NK-92 (cell line): ENCODE results near the gene SLC17A1.

Experiments
- DNase-seq: peaks from one replicate; lab custom pipeline; 2025; ENCODE audit not compliant: unreplicated experiment; lab: John Stamatoyannopoulos, UW

The SLC17A1 gene

DNA sequence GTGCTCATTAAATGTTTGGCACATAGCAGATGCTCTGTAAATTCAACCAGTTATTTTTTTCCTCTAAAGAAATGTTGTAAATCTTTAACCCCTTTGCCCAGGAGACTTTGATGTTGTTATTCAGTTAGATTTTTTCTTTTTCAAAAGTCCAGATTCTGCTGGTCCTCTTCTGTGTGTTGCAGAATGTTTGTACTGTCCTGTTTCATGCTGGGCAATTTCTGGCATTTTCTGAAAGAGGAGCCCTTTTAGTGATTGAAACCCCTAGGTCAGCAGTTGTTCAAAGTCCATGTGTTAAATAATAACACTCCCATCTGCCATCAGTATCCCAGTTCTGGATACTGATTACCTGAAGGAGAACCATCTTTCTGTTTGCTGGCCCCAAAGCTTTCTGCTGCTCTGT lies 1.3 kb upstream of the SLC17A1 start:
- DNase-seq = no peak

DNA sequence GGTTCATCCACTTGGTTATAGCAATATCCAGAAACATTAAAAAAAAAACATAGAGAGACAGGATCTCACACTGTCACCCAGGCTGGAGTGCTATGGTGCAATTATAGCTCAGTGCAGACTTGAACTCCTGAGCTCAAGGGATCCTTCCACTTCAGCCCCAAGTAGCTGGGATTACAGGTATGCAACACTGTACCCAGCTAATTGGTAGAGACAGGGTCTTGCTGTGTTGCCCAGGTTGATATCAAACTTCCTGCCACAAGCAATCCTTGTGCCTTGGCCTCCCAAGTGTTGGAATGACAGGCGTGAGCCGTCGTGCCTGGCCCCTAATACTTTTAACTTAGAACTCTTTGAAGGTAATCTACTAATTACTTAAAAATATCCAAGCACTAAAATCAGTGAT lies 818 bp upstream of the SLC17A1 start:
- DNase-seq = no peak

DNA sequence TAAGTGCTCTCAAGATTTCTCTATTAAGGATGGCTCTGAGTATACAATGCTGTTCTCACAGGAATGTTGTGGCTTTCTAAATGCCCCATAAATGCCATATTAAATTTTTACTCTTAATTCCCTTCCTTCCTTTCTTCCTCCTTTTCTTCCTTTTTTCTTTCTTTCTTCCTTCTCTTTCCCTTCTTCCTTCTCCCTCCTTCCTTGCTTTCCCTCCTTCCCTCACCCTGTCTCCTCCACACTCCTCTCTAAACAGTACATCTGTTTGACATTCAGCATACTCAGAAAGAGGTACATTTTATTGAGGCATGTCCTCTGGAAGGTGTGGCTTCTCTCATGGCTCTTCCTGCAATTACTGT lies 433 bp upstream of the SLC17A1 start:
- DNase-seq = no peak

DNA sequence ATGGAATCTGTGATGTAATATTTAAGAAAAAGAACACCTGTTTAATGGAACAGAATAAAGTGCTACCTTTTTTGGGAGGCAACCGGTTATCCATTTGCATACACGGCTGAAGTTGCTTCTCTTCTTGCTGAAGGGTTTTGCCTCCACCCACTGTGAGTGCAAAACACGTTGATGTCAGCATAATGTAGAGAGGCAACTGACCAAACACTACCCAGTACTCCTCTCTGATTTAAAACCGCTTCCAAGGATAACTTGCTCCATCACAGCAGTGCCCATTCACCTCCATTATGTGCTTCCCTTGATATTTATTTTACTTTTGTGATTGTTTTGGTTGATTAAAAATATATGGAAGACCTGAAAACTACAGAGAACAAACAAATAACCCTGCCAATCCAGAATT lies 1.4 kb downstream of the SLC17A1 start:
- no peak for DNase-seq

DNA sequence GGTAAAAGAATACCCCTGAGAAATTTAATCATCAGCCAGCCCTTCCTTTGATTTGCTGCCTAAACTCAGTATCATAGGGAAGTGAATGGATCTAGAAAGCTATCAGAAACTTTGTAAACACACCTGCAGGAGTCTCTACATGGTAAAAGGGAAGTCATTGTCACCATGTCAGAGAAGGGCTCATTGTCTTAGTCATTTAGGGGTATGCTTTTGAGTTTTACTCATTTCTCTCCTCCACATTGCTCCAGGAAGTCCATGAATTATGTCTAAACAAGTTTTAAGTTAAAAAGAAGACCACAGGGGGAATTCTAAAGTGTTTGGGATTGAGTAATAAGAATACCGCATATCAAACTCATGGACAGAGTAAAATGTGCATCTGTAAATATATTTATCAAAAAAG lies 2.5 kb downstream of the SLC17A1 start:
- no peak for DNase-seq

DNA sequence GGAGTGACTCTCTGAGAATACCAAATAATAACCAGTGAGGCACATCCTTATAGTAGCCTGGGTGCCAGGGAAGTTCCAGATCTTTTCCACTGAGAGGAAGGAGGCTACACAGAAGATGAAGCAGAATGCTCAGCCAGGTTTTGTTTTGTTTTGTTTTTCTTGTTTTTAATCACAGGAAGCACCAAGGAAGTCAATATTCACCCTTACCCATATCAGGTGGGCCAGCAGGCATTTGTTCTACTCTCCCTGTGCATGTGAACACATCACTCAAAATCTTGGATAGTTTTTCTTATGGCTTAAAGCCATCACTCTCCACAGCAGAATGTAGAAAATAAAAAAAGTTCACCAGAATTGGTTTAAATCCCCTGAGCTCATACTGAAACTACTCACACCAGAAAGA lies 10.5 kb downstream of the SLC17A1 start:
- DNase-seq = no peak

DNA sequence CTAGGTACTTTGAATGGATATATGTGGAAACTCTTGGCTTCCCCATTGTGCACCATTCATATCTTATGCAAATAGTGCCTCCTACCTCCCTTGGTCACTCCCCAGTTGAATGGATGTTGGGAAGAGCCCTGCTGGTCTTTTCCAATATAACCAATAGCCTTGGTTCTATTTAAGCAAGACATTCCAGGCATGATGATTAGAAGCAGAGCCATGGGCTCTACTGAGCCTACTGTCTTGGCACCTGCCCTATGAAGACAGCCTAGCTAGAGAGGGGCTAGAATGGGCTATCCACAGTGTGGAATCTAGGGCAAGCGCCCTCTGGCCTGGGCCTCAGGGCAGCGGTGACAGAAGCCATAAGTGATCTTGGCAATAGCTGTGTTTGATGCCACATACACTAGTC lies 15.6 kb downstream of the SLC17A1 start:
- DNase-seq = no peak

DNA sequence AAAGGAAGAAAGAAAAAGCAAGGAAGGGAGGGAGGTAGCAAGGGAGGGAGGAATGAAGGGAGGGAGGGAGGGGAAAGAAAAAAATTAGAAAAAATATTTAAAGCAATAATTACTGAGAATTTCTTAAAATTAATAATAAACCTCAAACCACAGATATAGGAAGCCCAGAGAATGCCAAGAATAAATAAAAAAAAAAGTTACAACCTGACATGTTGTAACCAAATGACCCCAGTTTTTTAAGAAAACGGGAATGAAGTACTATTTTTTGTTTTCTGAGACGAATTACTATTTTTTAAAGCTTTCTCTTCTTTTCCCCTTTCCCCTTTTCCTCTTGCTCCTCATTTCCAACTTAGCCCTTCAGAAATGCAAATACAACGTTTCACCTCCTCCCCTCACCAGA lies 16.7 kb downstream of the SLC17A1 start:
- no peak for DNase-seq

DNA sequence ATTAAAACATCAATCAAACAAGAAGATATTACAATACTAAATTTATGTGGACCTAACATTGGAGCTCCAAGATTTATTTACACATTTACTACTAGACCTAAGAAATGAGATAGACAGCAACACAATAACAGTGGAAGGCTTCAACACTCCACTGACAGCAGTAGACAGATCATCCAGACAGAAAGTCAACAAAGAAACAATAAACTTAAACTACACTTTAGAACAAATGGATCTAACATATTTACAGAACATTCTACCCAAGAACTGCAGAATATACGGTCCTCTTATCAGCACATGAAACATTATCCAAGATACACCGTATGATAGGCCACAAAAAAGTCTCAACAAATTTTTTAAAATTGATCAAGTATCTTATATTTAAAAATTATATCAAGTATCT lies 27.0 kb downstream of the SLC17A1 start:
- no peak for DNase-seq

DNA sequence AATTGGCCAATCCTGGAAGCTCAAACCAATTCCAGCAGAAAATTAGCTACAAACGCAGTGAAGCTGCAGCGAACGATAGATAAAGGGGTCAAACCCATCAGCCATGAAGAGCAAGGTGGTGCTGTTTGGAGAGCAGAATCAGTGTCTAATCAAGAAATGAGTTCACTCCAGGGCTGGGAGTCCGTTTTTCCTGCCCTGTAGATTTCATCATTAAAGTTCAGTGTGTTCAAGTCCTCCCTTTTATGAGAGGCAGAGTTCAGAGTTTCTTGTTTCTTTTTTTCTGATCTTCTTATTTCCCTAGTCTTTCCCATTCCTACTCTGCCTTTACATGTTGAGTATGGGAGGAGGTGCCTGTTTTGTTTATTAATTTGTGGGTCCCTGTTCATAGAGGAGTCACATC lies 30.4 kb downstream of the SLC17A1 start:
- DNase-seq = no peak

DNA sequence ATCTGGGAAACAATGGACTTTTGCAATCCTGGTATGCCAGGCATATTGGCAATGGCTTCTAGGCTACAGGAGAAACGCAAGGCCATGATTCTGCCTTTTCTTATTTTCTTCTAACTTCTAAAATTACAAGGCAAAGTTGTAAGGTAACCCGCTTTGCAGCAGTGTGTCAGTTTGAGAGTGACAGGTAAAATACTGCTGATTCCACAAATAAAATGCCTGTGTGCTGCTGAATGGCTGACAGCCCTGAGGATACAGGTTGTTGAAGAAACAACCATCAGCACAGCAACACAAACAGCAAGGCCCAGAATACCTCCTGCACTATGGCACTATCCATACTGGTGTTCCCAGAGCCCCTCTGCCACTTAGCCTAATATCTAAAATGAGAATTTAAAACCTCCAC lies 37.1 kb downstream of the SLC17A1 start:
- DNase-seq = no peak

DNA sequence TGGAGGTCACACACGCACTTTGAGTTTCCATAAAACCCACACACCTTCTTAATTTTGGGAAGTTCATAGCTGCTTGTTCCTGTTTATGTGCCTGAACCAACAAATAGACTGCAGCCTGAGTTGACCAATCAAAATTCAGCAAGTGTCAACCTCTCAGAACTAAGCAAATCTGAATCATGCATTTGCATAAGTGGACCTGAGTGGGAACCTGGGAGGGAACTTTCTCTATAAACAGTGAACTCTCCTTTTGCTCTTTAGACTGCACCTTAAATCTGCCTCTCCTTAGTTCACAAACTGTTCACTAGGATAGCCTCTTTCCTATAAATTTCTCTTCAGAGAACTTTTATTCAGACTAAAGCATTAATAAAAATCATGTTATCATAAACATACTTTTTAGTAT lies 37.9 kb downstream of the SLC17A1 start:
- DNase-seq = no peak

DNA sequence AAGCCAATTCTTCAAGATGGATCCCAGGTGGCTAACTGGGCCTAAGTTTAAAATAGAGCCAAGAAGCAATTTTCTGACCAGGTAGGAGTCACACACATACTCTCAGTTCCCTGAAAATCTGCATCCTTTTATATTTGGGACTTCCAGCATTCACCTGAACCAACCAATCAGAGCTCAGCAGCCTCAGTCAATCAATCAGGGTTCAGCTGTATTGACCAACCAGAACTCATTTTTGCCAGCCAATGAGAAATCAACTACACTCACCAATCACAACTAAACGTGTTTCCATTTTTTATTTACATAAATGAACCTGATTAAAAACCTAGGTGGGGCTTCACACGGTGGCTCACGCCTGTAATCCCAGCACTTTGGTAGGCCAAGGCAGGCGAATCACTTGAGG lies 39.8 kb downstream of the SLC17A1 start:
- DNase-seq = no peak

DNA sequence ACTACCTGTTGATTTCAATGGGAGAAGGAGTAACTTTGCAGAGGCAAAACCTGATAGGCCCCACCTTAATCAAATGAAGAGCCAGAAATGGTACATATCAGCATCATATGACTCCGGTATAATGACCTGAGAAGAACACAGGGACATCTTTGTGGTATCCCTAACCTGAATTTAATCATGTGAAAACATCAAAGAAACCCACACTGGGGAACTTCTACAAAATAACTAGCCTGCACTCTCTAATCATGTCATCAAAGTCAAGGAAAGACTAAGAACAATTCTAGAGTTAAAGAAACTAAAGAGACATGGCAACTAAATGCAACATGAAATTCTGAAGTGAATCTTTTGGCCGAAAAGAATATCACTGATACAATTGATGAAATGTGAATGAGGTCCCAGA lies 42.4 kb downstream of the SLC17A1 start:
- no peak for DNase-seq

DNA sequence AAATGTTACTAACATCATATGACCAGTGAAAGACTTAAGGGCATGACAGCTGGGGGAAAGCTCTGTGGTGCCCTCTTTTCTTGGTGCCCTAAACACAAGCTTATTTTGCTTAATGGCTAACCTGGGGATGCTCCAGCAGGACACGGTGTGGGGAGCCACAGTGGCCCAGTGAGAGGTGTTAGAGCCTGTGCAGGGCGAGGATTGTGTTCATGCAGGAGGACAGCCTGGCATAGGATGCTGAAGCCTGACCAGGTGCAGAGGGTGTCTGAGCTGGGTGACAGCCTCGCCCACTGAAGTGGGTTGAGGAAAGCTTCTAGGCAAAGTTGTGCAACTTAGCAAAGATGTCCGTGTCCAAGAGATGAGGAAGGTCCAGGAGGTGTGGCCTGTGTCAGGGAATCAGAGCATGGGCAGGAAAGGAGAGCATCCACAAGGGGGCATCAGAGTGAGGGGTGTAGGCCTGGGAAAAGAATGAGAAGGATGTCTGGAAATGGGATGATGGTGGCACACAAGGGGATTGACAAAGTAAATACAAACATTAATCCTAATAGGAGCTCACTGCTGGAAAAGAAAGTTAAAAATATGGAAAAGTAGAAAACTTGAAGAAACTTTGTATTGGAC lies 43.4 kb downstream of the SLC17A1 start:
- DNase-seq = no peak

DNA sequence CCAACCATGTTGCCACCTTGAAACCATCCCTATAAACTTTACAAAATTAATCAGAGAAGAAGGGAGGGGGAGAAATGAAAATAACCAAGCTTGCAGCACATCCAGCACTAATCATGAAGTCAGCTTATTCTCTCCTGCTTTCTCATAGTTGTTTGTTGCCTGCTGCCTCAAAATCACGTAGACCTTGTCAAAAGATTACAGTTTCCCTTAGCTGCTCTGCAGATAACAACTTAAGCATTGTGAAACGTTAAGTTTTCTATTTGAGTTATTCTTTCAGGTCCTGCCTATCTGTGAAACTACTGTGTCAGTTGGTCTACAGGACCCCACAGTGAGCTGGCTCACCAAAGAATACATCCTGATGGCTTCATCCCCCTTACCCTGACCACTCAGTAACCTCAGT lies 44.4 kb downstream of the SLC17A1 start:
- DNase-seq = no peak

DNA sequence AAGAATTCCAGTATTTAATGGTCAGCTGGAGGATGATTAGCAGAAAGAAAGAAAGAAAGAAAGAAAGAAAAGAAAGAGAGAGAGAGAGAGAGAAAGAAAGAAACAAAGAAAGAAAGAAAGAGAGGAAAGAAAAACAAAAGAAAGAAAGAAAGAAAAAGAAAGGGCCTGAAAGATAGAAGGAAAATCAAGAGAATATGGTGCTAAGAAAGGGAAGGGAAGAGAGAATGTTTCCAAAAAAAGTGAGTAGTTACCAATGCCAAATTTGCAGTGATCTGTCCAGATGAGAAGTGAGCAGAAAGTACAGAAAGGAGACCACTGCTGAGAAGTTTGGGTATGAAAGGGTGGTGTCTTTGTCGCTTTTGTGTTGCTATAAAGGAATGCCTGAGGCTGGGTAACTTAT lies 50.7 kb downstream of the SLC17A1 start:
- DNase-seq = no peak

DNA sequence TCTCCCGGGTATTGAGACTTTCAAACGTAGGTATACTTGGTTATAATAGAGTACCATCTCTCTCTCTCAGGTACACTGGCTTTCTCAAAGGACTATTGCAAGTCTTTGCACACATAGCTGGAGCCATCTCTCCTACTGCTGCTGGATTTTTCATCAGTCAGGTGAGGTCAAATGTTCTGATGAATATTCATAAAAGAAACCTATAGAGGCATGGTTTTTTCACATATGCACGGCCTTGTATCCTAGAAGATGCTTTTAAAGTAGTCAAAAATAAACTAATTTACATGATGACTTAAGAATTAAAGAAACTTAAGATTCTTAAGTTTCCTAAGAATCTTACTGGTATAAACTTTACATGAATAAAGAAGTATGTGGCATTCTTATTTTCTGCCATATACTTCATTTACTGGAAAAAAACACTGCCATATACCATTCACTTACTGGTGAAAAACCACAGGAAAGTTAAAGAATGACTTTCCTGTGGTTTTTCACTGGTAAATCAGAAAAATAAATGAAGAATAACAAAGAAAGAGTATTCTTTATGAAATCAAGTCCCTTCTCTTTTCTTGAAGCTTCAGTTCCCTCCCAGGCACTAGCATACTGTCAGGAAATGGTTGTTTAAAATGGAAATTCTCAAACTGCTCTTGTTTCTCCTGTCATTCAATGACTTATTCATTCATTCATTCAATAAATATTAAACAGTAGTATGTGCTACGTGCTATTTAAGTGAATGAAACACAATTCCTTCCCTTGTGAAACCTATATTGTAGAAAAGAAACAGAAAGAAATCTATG lies 53.8 kb downstream of the SLC17A1 start:
- no peak for DNase-seq

DNA sequence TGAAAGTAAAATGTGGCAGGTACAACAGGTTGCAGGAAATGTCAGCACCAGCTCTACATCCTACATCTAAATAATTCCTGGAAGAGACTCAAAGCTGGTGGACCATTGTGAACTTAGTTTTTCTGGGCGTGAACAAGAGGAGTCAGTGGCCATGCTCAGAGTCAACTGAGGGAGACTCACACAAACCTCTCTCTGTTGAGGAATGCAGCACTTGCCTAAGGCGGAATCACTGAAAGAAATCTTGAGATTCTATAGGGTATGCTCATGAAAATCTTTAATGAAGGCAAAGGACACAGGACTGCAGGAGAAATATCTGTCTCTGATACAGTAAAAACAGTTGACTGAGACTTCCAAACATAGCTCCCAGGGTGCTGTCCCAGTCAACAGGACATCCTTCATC lies 54.8 kb downstream of the SLC17A1 start:
- no peak for DNase-seq

DNA sequence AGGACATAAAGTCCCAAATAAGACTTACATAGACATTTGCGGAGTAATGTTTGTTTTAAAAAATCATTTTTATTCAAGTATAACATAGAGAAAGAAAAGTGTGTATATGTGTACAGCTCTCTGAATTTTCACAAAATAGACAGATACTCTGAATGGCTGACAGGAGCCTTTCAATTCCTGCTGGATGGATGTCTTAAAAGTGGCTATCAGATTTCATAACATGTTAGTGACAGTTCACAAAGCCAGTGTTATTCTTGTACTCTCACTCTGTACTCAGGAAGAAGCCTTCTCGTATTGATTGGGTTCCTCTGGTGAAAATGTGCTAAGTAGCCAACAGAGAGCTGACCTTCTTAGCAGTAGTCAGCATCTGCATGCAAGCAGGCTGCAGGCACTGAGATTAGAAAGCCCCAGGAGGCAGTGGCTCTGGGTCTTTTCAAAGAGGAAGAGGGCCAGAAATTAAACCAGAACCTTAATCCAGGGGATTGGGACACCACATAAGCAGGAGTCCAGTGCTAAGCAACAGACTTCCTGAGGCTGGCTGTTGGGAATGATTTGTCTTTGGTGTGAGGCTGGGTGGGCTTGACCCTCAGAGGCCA lies 57.6 kb downstream of the SLC17A1 start:
- DNase-seq = no peak

DNA sequence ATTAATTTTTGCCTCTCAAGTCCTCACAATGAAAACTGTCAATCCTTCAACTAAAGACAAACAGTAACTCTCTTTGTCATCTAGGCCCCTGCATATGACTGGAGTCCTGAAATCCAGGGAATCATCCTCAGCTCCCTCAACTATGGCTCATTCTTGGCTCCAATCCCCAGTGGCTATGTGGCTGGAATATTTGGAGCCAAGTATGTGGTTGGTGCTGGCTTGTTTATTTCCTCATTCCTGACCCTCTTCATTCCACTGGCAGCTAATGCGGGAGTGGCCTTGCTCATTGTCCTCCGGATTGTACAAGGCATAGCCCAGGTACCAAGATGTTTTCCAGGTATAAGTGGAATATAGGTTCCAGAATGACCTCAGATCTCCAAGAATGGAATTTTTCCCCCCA lies 61.9 kb downstream of the SLC17A1 start:
- no peak for DNase-seq

DNA sequence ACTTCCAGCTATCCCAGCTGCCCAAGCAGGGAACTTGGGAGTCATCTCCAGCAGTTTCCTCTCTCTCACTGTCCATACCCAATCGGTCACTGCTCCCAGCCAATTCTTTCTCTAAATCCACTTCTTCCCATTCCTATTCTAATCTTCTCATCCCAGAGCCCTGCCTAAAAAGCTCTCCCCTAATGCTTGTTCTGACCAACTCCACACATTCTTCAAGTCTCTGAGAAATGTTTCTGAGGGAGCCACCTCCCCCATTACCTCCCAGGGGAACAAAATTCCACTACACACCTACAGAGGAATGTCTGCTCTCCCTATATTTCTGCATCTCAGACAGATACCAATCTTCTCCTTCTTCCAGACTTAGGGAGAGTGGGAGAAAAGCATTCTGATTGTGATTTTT lies 63.3 kb downstream of the SLC17A1 start:
- no peak for DNase-seq

DNA sequence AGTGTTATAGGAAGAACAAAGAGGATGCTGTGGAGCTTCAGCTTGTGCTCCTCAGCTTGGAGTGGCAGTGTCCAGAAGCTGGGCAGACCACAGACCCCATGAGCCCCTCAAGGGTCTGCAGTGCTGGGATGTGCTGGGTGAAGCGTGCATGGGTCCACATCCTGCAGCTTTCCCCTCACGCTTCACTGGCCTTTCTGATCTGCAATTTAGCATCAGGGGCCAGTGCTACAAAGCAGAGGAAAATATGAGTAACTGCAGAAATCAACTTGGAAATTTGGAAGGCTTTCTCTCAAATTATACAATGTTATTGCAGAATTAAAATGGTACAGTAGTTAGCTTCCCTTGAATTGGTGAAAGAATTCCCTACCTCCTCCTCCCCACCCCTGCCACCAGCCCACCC lies 67.2 kb downstream of the SLC17A1 start:
- no peak for DNase-seq
